ENCODE results near the gene TRIM71. TPM values are rescaled to one million over a fixed set of nuclear protein-coding genes. Genes with fewer than 3 reads are reported as not detected.

The TRIM71 gene
- total RNA-seq, 4 donors from 2014 or later: 0.48 TPM; not detected in 3

- Histone ChIP-seq H3K27me3 (peaks cover 0 to 42% of the 10 kb centered on the region in 2 donors), H3K36me3 (no peaks in the 10 kb centered on the region), H3K4me1 (peaks cover 0 to 13% of the 10 kb centered on the region in 2 donors), H3K9me3 (no peaks in the 10 kb centered on the region), H3K27ac (no peak overlapping the region), H3K4me3 (no peak overlapping the region)
- DNase-seq: no peak
- TF ChIP-seq, protein P1, sequence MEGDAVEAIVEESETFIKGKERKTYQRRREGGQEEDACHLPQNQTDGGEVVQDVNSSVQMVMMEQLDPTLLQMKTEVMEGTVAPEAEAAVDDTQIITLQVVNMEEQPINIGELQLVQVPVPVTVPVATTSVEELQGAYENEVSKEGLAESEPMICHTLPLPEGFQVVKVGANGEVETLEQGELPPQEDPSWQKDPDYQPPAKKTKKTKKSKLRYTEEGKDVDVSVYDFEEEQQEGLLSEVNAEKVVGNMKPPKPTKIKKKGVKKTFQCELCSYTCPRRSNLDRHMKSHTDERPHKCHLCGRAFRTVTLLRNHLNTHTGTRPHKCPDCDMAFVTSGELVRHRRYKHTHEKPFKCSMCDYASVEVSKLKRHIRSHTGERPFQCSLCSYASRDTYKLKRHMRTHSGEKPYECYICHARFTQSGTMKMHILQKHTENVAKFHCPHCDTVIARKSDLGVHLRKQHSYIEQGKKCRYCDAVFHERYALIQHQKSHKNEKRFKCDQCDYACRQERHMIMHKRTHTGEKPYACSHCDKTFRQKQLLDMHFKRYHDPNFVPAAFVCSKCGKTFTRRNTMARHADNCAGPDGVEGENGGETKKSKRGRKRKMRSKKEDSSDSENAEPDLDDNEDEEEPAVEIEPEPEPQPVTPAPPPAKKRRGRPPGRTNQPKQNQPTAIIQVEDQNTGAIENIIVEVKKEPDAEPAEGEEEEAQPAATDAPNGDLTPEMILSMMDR (IDR thresholded peaks at IDR 0.05): no peak
- TF ChIP-seq POLR2A (IDR thresholded peaks at IDR 0.05): no peak
- intact Hi-C loops (cut with DNase I; ENCODE audit: low total_unique reads): no loop called here
Observed at GRCh38 chr3:32819551-32820348, 2.0 kb downstream of the TRIM71 start.

- no peak for TF ChIP-seq POLR2A (IDR thresholded peaks at IDR 0.05)
- TF ChIP-seq, protein P1 (IDR thresholded peaks at IDR 0.05): no peak
- intact Hi-C loops (cut with DNase I; ENCODE audit: low total_unique reads): no loop called here
- Histone ChIP-seq H3K36me3 (no peaks in the 10 kb centered on the region), H3K27ac (no peak overlapping the region), H3K4me1 (peaks cover 0 to 13% of the 10 kb centered on the region in 2 donors), H3K27me3 (peaks cover 0 to 42% of the 10 kb centered on the region in 2 donors), H3K4me3 (no peak overlapping the region), H3K9me3 (no peaks in the 10 kb centered on the region)
- no peak for DNase-seq
Observed at GRCh38 chr3:32820430-32820829, 2.6 kb downstream of the TRIM71 start.

DNA sequence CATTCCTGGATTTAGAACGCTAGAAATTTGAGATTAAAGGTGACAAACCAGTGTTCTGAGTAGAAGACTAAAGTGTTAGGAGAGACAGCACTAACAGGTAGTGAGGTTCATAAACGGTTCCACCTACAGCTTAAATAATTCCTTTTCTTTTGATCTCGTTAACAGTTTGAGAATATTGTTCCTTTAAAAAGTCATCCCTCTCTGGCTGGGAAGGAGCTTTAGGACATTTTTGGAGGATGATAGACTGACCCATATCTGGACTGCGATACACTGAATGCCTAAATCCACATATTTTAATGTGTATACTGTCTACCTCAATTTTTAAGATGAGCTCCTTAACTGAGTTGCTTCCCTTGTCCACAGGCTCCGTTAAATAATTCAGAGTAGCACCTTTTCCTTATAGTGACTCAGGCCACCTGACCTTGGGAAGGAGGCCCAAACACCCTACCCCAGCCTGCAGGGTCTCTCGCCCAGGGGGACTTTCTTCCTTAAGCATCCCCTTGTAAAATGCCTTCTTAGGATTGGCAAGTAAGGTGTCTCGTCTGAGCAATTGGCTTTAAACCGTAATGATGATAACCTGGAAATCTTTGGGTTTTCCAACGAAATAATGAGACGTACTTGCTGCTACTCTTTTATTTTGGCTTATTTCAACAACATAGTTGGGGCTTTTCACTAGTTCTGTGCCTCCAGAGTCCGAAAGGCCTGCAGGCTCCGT is 3.3 kb downstream of the TRIM71 start:
- H3K4me1 ChIP-seq: peaks cover 0 to 13% of the 10 kb centered on the region in 2 donors
- intact Hi-C loops (cut with DNase I; ENCODE audit: low total_unique reads): no loop called here
- H3K9me3 ChIP-seq: no peaks in the 10 kb centered on the region
- no peak for TF ChIP-seq POLR2A (IDR thresholded peaks at IDR 0.05)
- TF ChIP-seq, protein P1 (IDR thresholded peaks at IDR 0.05): no peak
- DNase-seq: no peak
- no peak overlapping the region for H3K27ac ChIP-seq
- H3K36me3 ChIP-seq: no peaks in the 10 kb centered on the region
- peaks cover 0 to 42% of the 10 kb centered on the region in 2 donors for H3K27me3 ChIP-seq
- no peak overlapping the region for H3K4me3 ChIP-seq

GRCh38 chr3:32821686-32822296 is 4.0 kb downstream of the TRIM71 start:
- no peak overlapping the region for H3K27ac ChIP-seq
- H3K36me3 ChIP-seq: no peaks in the 10 kb centered on the region
- H3K9me3 ChIP-seq: no peaks in the 10 kb centered on the region
- no peak for TF ChIP-seq POLR2A (IDR thresholded peaks at IDR 0.05)
- TF ChIP-seq, protein P1 (IDR thresholded peaks at IDR 0.05): no peak
- H3K4me1 ChIP-seq: peaks cover 0 to 6% of the 10 kb centered on the region in 2 donors
- H3K4me3 ChIP-seq: no peak overlapping the region
- intact Hi-C loops (cut with DNase I; ENCODE audit: low total_unique reads): no loop called here
- H3K27me3 ChIP-seq: peaks cover 0 to 42% of the 10 kb centered on the region in 2 donors
- DNase-seq: no peak
